Endodermal cell (in vitro differentiated cells): Measurements from ENCODE around the gene PHF20. TPM values are rescaled to one million over a fixed set of nuclear protein-coding genes. Genes with fewer than 3 reads are reported as not detected.
"Not testable (repeated sequence)": the region's sequence is repeated elsewhere in the genome, so short reads cannot be mapped to it uniquely, and the experiment has no call there.

ENCODE experiments used
- DNase-seq: peaks from one replicate; pipeline ENCODE4 v3.0.0-alpha.2; 2017
- H3K27ac ChIP-seq: 2 replicates; pipeline ENCODE4 v1.5.1; 2013; ENCODE audit warnings: mild to moderate bottlenecking, low read depth, low read length, moderate library complexity
- H3K27me3 ChIP-seq: 2 replicates; pipeline ENCODE4 v1.6.1; 2013; ENCODE audit warnings: mild to moderate bottlenecking, low read length, moderate library complexity; ENCODE audit not compliant: insufficient read depth, control insufficient read depth, poor library complexity, severe bottlenecking
- H3K36me3 ChIP-seq: 2 replicates; pipeline ENCODE4 v1.7.0; 2013; ENCODE audit warnings: mild to moderate bottlenecking, low read length, moderate library complexity; ENCODE audit not compliant: control insufficient read depth, insufficient read depth
- H3K4me1 ChIP-seq: one replicate; pipeline ENCODE4 v1.7.0; 2013; ENCODE audit warnings: low read length; ENCODE audit not compliant: control insufficient read depth, insufficient read depth
- H3K4me3 ChIP-seq: 2 replicates; pipeline ENCODE4 v1.5.1; 2013; ENCODE audit warnings: mild to moderate bottlenecking, low read length, moderate library complexity
- H3K9ac ChIP-seq: 2 replicates; pipeline ENCODE4 v1.6.1; 2013; ENCODE audit warnings: mild to moderate bottlenecking, low read length, moderate library complexity; ENCODE audit not compliant: poor library complexity, severe bottlenecking; ENCODE audit errors: extremely low read depth
- H3K9me3 ChIP-seq: 2 replicates; pipeline ENCODE4 v1.6.1; 2013; ENCODE audit warnings: mild to moderate bottlenecking, low read length, moderate library complexity; ENCODE audit not compliant: control insufficient read depth
- H3K27ac Mint-ChIP-seq: 2 replicates; pipeline ENCODE4 v1.8.0; 2020; ENCODE audit warnings: mixed read lengths
- H3K27me3 Mint-ChIP-seq: 2 replicates; pipeline ENCODE4 v1.8.0; 2021; ENCODE audit warnings: mild to moderate bottlenecking, mixed read lengths; ENCODE audit not compliant: insufficient read depth
- H3K36me3 Mint-ChIP-seq: 2 replicates; pipeline ENCODE4 v1.8.0; 2020; ENCODE audit warnings: low read depth, mixed read lengths
- H3K4me1 Mint-ChIP-seq: 2 replicates; pipeline ENCODE4 v1.8.0; 2020; ENCODE audit warnings: mixed read lengths
- H3K4me3 Mint-ChIP-seq: 2 replicates; pipeline ENCODE4 v1.8.0; 2020; ENCODE audit warnings: mild to moderate bottlenecking, moderate library complexity, mixed read lengths
- H3K9me3 Mint-ChIP-seq: 2 replicates; pipeline ENCODE4 v1.8.0; 2020; ENCODE audit warnings: mild to moderate bottlenecking, mixed read lengths
- WGBS, 2 experiments: methylation state at CpG; one replicate each; pipeline versions ENCODE4 v1.1.5 to v1.1.7; 2013; ENCODE audit warnings: missing lambda C conversion rate in 2 of 2, mixed read lengths in 1 of 2; ENCODE audit not compliant: insufficient coverage in 1 of 2, insufficient read length in 1 of 2; 5-methylcytosine and 5-hydroxymethylcytosine counted together
- long read RNA-seq, 4 experiments: library from polyadenylated mRNA in 2 of 4; library from RNA in 1 of 4; library from capped mRNA in 1 of 4; stranded (forward) in 3 of 4; unstranded in 1 of 4; transcript quantifications; one replicate each; pipeline ENCODE4 v2.0.0, GENCODE V29; 2020 to 2021; ENCODE audit warnings: inconsistent platforms in 1 of 4
- polyA plus RNA-seq, 2 experiments: library from polyadenylated mRNA; stranded (reverse); fragments of 50-300 nt; gene quantifications; one replicate each; pipeline ENCODE4 v1.2.3, GENCODE V29; 2013
- total RNA-seq, 2 donors: library from RNA; stranded (reverse); fragmentation: NEBNext Ultra II Directional in 1 of 2; extraction: Animal tissue kit (Norgen Biotek cat#: 25700) in 1 of 2; gene quantifications; 2 replicates in 1 of 2; 3 replicates in 1 of 2; pipeline ENCODE4 v1.2.1, GENCODE V29; 2021
- TF ChIP-seq, protein P1 (sequence below): fragments of 200-600 bp; sonication (generic); conservative IDR thresholded peaks from 2 replicates; pipeline ENCODE4 v1.5.0; 2021; ENCODE audit warnings: antibody characterized with exemption, mild to moderate bottlenecking

PHF20 gene
- total RNA-seq: 10 to 100 TPM; 68.1 to 78.8 TPM
- polyA plus RNA-seq (2013, experiment 1 of 2): 41.6 TPM
- 45.6 TPM for polyA plus RNA-seq (2013, experiment 2 of 2)
- long read RNA-seq, experiment 1, partial matches to known transcripts: 13 of 15 reads
- long read RNA-seq, experiment 1, other reads (novel, unspliced or antisense): 1 of 15 reads
- long read RNA-seq, experiment 2, full-length matches to known transcripts: 32 of 75 reads
- long read RNA-seq, experiment 2, partial matches to known transcripts: 27 of 75 reads
- long read RNA-seq, experiment 2, other reads (novel, unspliced or antisense): 16 of 75 reads
- long read RNA-seq, experiment 3, full-length matches to known transcripts: 8 of 134 reads
- long read RNA-seq, experiment 3, partial matches to known transcripts: 103 of 134 reads
- long read RNA-seq, experiment 3, other reads (novel, unspliced or antisense): 23 of 134 reads
- long read RNA-seq, experiment 4, partial matches to known transcripts: 113 of 148 reads
- long read RNA-seq, experiment 4, other reads (novel, unspliced or antisense): 32 of 148 reads

DNA sequence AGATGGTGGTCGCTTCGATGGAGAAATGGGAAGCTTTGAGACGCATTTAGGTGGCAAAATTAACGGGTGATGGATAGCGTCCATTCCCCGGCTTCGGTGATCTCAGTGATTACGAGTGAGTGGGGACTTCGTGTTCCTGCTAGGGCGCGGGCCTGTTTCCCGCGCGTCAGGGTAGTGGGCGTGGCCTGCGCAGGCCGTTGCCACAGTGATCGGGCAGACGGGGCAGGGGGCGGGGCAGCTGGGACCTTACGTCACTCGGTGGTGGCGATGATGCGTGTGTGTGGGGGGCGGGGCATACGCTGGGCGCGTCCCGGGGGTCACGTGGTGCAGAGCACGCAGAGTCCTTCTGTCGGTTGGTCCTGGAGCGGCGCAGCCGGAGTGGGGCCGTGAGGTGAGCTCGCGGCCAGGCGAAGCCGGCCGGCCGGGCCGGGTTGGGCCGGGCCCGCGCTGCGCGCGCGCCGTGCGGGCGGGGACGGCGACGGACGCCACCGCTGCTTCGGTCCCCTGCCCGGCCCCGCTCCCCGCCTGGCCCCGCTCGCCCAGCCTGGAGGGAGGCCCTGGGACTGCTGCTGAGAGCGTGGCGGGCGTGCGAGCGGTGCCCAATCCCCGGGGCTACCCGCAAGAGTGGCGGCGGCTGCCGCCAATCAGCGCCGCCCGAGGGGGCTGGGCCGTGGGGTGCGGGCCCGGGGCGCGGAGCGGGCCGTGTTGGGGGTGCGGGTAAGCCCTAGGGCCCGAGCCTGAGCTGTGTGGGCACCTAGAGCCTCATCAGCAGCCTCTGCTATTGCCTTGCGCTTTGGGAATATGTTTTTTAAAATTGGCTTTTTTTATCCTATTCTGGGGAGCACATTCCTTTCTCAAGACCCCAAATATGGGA is at the start of gene PHF20:
Gene PHF20, plus strand, starts transcription at position 327 of the 874 bp plus-strand sequence. CDS start 29,508 bp downstream, outside the sequence.
- peaks cover 10% of the 10 kb centered on the region for H3K36me3 Mint-ChIP-seq
- H3K36me3 ChIP-seq: peaks cover 9% of the 10 kb centered on the region
- peak; percentile 99 for DNase-seq
- peaks cover 8% of the 10 kb centered on the region for H3K27me3 Mint-ChIP-seq
- H3K4me1 Mint-ChIP-seq: peaks cover 40% of the 10 kb centered on the region
- H3K27ac Mint-ChIP-seq: peak within 1 kb of the TSS; percentile 95
- peak within 1 kb of the TSS; percentile 90 for H3K9ac ChIP-seq
- peaks cover 4% of the 10 kb centered on the region for H3K9me3 ChIP-seq
- peaks cover 21% of the 10 kb centered on the region for H3K4me1 ChIP-seq
- H3K4me3 ChIP-seq: peak within 1 kb of the TSS; percentile 95
- TF ChIP-seq, protein P1, sequence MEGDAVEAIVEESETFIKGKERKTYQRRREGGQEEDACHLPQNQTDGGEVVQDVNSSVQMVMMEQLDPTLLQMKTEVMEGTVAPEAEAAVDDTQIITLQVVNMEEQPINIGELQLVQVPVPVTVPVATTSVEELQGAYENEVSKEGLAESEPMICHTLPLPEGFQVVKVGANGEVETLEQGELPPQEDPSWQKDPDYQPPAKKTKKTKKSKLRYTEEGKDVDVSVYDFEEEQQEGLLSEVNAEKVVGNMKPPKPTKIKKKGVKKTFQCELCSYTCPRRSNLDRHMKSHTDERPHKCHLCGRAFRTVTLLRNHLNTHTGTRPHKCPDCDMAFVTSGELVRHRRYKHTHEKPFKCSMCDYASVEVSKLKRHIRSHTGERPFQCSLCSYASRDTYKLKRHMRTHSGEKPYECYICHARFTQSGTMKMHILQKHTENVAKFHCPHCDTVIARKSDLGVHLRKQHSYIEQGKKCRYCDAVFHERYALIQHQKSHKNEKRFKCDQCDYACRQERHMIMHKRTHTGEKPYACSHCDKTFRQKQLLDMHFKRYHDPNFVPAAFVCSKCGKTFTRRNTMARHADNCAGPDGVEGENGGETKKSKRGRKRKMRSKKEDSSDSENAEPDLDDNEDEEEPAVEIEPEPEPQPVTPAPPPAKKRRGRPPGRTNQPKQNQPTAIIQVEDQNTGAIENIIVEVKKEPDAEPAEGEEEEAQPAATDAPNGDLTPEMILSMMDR: no peak
- H3K27me3 ChIP-seq: no peaks in the 10 kb centered on the region
- peak within 1 kb of the TSS; percentile 79 for H3K4me3 Mint-ChIP-seq
- H3K9me3 Mint-ChIP-seq: peaks cover 5% of the 10 kb centered on the region
- peak within 1 kb of the TSS; percentile 24 for H3K27ac ChIP-seq
- WGBS, 2 experiments: 4 to 13% methylated on average over 21 to 87 of the region's 87 CpGs

DNA sequence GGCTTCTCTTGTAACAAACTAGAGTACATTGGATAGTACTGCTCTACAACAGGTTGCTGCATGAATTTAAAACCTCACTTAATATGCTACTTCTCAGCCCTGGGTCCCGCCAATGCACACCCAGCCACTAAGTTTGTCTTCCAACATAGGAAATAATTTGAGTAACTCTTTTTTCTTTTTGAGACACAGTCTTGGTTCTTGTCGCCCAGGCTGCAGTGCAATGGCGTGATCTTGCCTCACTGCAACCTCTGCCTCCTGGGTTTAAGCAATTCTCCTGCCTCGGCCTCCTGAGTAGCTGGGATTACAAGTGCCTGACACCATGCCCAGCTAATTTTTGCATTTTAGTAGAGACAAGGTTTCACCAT is 48.6 kb upstream of the PHF20 start:
- Mint-ChIP-seq H3K36me3 (peaks cover 82% of the 10 kb centered on the region), H3K27ac (peak overlapping the region; percentile 31)
- H3K4me1 Mint-ChIP-seq, H3K4me3 Mint-ChIP-seq, H3K9me3 Mint-ChIP-seq, H3K27me3 ChIP-seq, H3K27ac ChIP-seq, H3K4me1 ChIP-seq, H3K27me3 Mint-ChIP-seq, H3K9ac ChIP-seq, H3K9me3 ChIP-seq, H3K4me3 ChIP-seq: not testable (repeated sequence)
- H3K36me3 ChIP-seq: peaks cover 95% of the 10 kb centered on the region
- 96 to 98% methylated on average over 4 of the region's 4 CpGs for WGBS, 2 experiments
- DNase-seq: peak; percentile 32

DNA sequence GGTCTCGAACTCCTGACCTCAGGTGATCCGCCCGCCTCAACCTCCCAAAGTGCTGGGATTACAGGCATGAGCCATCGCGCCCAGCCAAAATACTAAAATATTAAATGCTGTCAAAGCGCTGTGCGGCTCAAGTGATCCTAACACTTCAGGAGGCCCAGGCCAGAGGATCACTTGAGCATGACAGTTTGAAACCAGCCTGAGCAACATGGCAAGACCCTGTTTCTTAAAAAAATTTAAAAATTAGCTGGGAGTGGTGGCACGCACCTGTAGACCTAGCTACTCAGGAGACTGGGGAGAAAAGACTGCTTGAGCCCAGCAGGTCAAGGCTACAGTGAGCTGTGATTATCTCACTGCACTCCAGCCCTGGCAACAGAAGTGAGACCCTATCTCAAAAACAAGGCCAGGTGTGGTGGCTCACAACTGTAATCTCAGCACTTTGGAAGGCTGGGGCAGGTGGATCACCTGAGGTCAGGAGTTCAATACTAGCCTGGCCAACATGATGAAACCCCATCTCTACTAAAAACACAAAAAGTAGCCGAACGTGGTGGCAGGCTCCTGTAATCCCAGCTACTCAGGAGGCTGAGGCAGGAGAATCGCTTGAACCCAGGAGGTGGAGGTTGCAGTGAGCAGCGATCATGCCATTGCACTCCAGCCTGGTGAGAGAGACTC is 48.0 kb upstream of the PHF20 start:
- not testable (repeated sequence) for H3K9me3 ChIP-seq, H3K4me1 ChIP-seq, H3K9ac ChIP-seq, H3K4me1 Mint-ChIP-seq, H3K27me3 ChIP-seq, H3K27me3 Mint-ChIP-seq, H3K4me3 ChIP-seq, H3K9me3 Mint-ChIP-seq, H3K27ac Mint-ChIP-seq, H3K27ac ChIP-seq, H3K4me3 Mint-ChIP-seq
- peaks cover 84% of the 10 kb centered on the region for H3K36me3 Mint-ChIP-seq
- H3K36me3 ChIP-seq: peaks cover 95% of the 10 kb centered on the region
- WGBS, 2 experiments: 84 to 97% methylated on average over 10 to 12 of the region's 12 CpGs
- peak; percentile 41 for DNase-seq
